T1000 (cell line): Measurements from ENCODE around the gene MVP.

Experiments
- DNase-seq: peaks from one replicate; lab custom pipeline; 2025; ENCODE audit warnings: mixed read lengths; lab: John Stamatoyannopoulos, UW

The MVP gene

GRCh38 chr16:29804455-29805231, 15.6 kb upstream of the MVP start:
- DNase-seq: no peak

- peak; percentile 97 for DNase-seq
Observed at GRCh38 chr16:29805232-29806098, 14.8 kb upstream of the MVP start.

GRCh38 chr16:29806099-29806579, 14.1 kb upstream of the MVP start, which contains the start of gene MAZ:
Gene MAZ (plus strand): TSS chr16:29806529. CDS start chr16:29806702, 173 bp downstream.
- no peak for DNase-seq

GRCh38 chr16:29806641-29807425, 13.4 kb upstream of the MVP start:
- DNase-seq: peak; percentile 45

- DNase-seq: peak; percentile 89
Observed at GRCh38 chr16:29807426-29808218, 12.6 kb upstream of the MVP start.

- DNase-seq: no peak
Observed at GRCh38 chr16:29808219-29808900, 11.9 kb upstream of the MVP start.

- no peak for DNase-seq
Observed at GRCh38 chr16:29809031-29809747, 11.1 kb upstream of the MVP start.

GRCh38 chr16:29809850-29810698, 10.2 kb upstream of the MVP start:
- no peak for DNase-seq

- DNase-seq: no peak
Observed at GRCh38 chr16:29810699-29811169, 9.5 kb upstream of the MVP start.

GRCh38 chr16:29811170-29811895, 8.9 kb upstream of the MVP start:
- peak; percentile 96 for DNase-seq

- DNase-seq: no peak
Observed at GRCh38 chr16:29811896-29812665, 8.2 kb upstream of the MVP start, which contains the start of gene PRRT2. Gene PRRT2 (plus strand): TSS chr16:29812193. CDS start chr16:29813055, 862 bp downstream.

- no peak for DNase-seq
Observed at GRCh38 chr16:29812754-29813643, 7.3 kb upstream of the MVP start.

- DNase-seq: no peak
Observed at GRCh38 chr16:29813644-29814562, 6.4 kb upstream of the MVP start.

GRCh38 chr16:29814592-29814991, 5.7 kb upstream of the MVP start:
- no peak for DNase-seq
